UCSD-AML1 (cell line): ENCODE data around the gene FAM53A.
A peak's percentile ranks its signal among the peaks of the same experiment; 100 is the strongest.
"Not testable (repeated sequence)": the region's sequence is repeated elsewhere in the genome, so short reads cannot be mapped to it uniquely, and the experiment has no call there.

Experiments
- DNase-seq: peaks from one replicate; lab custom pipeline; 2025; ENCODE audit not compliant: unreplicated experiment; lab: John Stamatoyannopoulos, UW

The FAM53A gene

DNA sequence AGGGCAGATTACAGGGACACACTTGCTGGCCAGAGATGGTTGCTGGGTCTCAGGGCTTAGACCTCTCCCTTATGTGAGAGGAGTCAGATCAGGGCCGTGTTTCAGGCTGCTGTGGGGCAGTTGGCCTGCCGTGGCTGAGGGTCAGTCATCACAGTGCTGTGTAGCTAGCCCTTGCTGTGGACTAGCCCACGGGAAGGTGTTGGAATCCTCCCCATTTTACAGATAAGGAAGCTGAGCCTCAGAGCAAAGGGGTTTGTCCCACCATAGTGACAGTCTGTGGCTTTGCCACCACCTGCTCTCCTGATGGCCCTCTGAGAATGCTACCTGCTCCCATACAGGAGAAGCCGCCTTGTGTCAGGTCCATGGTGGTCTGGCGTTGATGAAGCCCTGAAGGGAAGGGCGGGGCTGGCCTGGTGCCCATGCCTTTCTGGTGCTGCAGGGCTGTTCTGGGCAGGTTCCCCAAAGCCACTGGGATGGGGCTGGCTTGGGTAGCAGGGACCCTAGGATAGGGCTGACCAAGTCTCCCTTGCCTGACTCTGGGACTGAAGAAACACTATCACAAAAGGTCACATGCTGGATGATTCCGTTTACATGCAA, 2.4 kb upstream of the FAM53A start:
- DNase-seq, result no peak

DNA sequence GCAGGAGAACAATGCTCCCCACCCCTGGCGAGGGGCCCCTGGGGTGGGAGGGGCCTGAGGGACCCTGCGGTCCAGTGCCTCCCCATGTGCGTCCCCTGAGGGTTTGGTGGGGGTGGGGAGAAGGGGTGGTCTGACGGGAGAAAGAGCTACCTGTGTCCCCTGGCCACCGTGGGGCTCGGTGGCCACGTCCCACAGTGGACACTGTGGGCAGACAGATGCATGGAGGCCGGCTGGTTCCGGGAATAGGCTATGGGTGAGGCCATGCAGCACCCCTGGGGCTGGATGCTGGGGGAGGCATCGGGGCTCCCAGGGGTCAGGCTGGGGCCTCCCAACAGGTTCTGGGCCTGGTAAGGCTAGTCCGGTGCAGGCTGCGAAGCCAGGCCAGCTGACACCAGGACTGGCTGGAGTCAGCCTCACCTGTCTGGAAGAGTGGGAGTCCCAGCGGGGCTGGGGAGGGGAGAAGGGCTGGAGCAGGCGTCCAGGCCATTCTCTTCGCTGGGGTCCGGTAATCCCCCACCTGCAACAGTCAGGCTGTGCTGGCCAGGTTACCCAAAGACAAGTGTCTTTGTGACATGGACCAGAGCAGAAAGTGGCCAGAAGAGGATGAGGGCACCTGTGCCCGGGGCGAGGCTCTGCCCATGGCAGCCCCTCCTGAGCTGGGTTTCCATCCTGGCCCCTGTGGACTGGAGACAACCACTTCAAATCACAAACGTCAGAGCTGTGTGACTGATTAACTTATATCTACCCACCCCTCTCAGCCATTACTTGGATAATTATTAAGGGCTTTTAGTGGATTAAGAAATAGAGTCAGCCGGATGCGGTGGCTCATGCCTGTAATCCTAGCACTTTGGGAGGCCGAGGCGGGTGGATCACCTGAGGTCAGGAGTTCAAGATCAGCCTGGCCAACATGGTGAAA, 1.4 kb upstream of the FAM53A start:
- DNase-seq, result no peak

DNA sequence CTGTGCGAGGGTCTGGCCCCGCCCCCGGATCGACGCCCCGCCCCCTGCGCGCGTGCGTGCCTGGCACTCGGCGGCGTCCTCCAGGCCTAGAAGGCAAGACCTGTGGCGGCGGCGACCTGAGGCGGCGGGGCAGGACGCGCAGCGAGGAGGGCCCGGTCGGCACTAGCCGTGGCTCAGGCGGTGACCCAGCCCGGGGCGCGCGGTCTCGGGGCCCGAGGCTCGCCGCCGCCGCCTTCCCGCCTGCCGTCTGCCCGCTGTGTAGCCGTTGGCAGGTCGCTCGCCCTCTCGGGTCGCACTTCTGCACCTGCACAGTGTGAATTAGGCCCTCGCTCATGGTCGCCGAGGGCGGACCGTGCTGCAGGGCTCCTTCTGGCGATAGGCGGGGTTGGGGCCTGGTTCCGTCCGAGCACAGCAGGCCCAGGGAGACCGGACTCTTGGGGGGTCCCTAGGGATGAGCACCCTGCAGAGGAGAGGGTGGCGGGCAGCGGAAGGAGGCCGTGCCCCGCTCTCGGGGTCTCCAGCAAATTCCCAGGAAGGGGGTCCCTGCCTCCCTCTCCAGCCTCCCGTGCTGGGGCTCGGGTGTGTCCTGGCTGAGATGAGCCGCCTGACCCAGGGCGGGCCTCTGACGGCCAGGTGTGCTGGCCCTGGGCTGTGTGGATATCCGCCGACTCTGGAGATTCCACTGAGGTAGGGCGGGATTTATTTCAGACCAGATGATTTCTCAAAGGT, 557 bp upstream of the FAM53A start:
- DNase-seq, result no peak

DNA sequence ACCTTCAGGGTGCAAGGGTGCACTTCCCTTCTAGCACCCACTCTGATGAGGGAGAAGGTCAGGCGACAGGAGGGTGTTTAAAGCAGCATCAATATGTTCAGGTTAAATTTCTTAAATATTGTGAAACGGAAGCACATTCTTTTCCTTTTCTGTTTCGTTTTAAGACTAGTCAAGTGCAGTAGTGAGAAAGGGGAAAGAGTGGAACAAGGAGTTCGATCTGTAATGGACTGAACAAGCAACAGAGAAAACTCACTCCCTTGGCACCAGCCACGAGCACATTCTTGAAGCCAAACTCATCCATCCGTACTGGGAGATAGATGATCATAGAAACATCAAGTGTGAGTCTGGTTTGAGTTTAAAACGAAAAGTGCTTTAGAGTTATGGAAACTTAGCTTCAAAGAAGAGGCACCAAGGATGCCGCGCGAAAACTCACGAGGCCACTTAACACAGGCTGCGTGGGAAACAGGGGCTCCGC, 815 bp downstream of the FAM53A start:
- DNase-seq, result no peak

DNA sequence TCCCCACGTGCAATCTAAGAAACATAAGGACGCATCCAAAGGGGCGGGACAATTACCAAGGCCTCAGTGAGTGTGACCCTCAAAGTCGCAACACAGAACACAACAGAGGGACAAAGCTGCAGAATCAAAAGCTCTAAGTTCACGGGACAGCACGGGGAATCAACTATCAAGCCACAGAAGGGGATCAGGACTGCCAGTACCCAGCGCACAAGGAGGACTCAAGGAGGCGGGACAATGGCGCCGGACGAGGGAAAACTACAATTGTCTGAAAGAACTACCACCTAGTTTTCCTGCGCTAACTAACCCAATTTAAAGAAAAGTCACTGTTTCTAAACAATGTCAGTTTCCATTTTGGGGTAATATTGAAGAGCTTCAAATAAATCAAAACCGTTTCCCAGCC, 1.3 kb downstream of the FAM53A start:
- no peak for DNase-seq

DNA sequence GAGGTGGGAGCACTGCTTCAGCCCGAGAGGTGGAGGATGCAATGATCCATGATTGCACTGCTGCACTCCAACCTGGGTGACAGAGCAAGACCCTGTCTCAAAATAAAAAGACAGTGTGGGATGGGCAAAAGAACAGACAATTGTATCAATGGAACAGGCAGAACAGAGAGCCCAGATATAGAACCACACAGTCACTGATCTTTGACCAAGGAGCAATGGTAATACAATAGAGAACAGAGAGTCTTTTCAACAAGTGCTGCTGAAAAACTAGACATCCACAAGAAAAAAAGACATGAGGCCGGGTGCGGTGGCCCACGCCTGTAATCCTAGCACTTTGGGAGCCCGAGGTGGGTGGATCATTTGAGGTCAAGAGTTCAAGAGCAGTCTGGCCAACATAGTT, 5.9 kb downstream of the FAM53A start:
- no peak for DNase-seq

DNA sequence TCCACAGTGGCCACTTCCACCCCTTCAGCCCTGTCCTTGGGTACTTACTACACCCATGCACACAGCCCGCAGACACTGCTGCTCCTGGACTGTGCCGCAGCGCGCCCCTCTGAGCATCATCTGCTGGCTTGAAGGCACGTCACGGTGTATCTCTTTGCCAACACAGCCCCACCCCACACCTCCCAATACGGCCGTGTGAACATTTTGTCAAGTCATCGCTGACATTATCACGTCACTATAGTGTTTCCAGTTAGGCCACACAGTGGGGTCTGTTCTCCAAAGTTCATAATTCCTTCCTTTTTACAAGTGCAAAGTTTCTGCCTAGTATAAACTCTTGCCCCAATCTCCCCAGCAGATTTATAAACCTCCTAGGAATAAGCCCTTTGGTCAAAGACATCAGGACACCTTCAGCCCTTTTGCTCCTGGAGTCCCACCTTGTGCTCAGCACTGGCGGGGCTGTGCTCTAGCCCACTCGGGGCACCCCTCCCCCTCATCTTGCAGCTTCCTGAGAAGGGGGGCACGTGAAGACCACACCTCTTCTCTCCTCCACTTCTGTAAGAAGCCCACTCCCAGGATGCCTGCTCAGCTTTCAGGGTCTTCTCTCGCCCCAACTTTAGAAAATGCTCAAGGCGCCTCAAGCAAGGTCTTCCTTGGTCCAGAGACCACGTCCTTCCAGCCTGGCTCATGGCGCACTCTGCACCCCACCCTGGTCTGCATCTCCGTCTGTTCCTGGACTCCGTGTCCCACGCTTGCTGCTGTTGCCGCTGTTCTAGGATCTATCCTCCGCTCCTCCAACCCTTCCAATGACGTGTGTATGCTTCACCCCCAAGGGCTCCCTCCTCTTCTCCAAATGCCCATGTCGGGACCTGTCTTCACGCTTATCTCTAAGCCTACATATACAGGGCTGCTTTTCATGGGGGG, 7.2 kb downstream of the FAM53A start:
- peak; percentile 21 for DNase-seq

DNA sequence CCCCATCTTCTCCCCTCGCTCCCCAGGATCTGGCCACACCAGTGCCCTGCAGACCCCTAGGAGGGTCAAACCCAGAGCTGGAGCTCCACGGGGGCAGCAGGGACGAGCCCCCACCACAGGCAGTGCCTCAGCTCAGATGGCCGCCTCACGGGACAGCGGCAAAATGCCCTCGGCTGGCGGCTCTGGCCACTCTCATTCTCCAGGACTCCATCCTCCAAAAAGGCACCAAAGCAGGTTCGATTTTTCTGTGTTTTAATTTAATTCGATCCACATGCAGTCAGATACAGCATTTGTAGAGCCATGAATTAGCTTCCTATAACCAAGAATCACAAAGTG, 8.3 kb downstream of the FAM53A start:
- DNase-seq, result no peak

DNA sequence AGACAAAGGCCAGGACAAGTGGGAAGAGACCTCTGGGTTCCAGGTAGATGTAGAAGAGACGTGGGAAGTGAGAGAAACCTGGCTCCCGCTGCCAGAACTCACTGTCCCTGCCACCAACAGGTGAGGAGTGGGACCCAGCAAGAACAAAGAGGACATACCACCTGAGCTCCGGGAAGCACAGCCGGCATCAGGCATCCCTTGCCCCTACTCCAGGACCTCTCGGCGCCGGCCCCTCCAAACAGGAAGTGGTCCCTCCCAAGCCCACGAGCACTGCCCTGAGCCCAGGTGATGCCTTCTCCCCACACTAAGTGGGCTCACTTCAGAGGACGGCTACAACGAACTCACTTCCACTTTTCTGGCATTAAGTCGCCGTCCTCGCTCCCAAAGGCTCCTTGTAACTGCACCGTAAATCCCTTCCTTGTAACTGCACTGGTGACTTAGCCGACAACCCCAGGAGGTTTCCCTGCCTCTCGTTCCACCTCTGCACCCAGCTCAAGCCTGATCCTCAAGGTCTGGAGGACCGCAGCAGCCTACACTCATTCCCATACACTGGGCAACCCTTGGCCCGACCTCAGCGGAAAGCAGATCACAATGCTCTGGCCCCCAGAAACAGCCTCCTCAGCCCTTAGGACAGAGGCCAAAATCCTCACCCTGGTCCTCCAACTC, 8.8 kb downstream of the FAM53A start:
- no peak for DNase-seq

DNA sequence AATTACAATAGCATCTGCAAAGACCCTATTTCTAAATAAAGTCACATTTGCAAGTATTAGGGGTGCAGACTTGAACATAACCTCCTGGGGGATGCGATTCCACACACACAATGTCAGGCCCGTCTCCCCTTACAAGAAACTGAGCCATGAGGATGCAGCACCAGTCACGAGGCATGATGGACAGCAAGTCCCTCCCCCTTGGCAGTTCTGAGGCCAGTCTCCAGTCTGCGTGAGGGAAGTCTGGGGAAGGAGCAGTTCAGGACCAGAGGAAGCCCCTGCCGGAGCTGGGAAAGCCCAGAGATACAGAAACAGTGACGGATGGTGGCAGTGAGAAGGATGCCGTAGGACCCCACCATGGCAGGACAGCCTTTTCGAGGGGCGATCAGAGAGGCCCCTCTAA, 9.4 kb downstream of the FAM53A start:
- no peak for DNase-seq

DNA sequence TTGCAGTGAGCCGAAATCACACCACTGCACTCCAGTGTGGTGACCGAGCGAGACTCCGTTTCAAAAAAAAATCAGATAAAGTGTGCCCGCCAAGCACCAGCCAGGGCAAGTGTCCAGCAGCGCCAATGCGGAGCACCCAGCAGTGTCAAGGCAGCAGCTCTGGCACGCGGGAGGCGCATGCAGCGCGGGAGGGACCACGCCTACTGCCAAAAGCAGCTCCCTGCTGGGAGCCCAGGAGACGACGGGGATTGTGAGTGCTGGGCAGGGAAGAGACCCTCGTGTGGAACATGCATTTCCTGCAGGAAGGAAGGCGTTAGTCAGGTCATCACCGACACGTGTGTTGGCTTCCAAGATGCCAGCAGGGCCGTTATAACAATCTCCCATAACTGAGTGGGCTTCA, 10.4 kb downstream of the FAM53A start:
- DNase-seq, result no peak

DNA sequence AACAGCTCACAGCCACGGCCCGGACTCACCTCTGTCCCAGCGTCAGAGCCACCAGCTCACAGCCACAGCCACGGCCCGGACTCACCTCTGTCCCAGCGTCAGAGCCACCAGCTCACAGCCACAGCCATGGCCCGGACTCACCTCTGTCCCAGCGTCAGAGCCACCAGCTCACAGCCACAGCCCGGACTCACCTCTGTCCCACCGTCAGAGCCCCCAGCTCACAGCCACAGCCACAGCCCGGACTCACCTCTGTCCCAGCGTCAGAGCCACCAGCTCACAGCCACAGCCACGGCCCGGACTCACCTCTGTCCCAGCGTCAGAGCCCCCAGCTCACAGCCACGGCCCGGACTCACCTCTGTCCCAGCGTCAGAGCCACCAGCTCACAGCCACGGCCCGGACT, 13.1 kb downstream of the FAM53A start:
- DNase-seq, result not testable (repeated sequence)

DNA sequence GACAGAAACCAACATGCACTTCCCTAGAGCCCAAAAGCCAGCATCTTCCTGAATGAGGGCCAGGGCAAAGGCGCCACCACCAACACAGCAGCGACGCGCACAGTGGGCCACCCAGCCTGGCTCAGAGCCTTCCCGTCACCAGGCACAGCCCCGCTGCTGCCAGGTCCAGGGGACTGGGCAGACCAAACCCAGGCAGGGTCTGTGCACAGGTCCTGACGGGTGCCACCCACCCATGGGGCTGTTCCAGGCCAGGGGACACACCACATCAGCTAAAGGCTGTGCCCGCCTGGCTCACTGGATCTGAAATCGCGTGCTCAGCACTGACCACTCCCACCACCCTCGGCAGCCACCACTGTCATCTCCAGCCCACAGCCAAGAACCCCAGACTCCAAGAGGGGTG, 13.8 kb downstream of the FAM53A start:
- DNase-seq, result no peak

DNA sequence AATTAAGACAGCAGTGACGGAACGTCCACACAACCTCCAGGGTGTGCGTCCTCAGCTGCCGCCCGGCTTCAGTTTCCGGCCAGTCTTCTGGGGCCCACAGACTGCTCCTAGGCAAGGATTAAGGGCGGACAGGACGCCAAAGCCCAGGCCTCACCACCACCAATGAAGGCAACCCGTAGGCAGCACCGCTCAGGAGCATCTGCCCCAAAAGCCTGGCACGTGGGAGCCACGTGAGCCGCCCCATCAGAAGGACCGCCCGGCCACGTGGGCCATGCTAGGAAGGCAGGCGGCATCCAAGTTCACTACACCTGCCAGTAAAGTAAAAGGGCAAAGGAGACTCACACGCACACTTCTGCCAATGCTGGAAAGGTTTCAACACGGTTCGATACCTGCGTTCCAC, 14.3 kb downstream of the FAM53A start:
- DNase-seq, result no peak

DNA sequence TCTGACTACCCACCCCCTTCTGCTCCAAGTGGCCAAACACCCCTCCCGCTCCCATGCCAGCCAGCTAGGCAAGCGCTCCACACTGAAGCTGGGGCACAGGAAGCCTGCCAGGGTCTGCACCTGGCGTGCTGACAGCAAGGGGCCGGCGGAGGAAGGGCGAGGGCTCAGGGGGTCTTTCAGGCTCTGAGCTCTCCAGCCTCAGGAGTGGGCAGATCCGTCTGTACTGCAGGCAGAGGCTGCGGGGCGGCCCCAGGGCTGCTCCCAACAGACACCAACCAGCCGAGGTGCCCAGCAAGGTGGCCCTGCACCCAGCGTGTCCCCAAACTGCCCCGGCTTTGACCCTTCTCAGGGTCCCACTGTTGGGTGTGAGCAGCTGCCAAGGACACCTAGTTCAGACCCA, 14.8 kb downstream of the FAM53A start:
- DNase-seq, result no peak

DNA sequence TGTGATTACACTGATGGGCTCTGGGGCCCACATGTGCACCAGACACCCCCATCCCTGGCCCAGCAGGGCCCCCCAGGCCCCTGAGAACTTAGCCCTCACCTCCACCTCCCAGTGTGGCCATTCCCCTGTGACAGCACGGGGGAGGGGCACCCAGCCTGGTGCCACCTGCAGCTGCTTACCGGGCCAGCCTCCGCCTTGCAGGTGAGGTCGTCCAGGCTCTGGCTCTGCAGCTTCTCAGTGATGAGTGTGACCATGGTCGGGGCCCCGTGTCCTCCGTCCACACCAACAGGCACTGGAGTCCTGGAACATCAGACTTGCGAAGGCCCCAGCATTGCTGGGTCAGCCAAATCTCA, 15.6 kb downstream of the FAM53A start:
- DNase-seq, result no peak

DNA sequence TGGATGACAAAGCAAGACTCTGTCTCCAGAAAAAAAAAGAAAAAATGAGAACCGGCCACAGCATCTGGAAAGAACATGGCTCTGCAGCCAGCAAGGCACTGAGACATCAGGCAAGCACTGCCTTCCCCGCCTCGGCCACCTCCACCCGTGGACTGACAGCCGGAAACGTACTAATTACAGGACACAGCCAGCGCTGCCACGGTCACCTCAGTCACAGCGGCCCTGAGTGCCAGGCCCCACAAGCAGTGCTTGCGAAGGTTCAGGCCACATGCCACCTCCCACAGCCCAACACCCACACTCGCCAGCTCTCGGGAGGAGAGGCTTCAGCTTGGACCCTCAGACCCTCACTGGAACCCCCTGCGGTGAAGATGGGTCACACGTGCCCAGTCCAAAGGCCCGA, 16.8 kb downstream of the FAM53A start:
- DNase-seq, result no peak

DNA sequence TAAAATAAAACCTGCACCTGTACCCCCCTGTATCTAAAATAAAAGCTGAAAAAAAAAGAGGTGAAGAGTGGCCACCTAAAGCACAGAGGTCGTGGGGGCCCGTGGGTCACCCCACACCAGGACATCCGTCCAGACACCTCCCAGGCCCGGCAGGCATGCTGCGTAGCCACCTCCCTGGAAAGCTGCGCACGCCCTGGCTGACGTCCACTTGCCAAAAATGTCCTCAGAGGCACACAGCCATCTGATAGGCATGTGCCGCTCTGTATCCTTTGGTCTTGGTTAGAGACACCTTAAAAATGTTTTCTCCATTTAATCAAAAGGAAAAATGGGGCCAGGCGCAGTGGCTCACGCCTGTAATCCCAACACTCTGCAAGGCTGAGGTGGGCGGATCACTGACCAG, 17.7 kb downstream of the FAM53A start:
- no peak for DNase-seq

DNA sequence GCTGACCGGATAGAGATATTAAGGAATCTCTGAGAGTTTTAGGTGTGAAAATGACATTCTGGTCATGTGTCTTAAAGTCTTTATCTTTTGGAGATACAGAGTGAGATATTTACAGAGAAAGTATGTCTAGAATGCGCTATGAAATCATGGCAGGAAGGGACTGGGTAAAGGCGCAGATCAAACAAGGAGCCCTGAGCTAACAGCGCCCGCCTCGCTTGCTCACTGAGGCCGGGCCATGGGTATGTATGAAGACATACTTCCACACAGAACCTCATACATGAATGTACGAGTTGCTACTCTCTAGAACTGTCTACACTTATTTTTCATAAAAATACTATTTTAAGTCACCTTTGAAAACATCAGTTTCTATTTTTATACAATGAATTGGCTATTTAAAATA, 20.0 kb downstream of the FAM53A start:
- DNase-seq, result no peak

DNA sequence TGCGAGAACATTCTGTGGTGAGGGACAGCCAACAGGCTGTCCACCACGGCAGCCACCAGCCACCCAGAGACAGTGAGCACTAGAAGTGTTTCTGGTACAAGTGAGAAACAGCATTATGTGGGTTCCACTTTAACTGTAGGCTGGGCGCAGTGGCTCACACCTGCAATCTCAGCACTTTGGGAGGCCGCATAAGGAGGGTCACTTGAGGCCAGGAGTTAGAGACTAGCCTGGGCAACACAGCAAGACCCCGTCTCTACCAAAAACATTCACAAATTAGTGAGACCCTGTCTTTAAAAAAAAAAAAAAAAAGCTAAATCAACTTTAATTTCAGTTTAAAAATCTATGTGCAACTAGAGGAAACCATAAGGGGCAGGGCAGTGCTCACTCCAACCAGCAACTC, 20.6 kb downstream of the FAM53A start:
- no peak for DNase-seq

DNA sequence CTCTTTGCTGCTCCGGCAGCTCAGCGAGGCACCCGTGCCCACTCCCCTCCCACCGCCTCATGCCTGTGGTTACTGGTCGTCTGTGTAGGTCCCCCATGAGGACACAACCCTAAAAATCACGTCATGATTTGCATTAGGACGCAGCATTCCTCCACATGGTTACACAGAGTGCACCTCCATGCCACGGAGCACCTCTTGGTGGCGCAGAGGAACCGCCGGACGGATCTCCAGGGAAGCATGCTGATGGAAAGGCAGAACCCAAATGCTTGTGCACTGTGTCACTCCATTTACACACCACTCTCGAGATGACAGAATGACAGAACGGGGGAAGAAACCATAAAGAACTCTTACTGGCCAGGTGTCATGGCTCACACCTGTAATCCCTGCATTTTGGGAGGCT, 22.4 kb downstream of the FAM53A start:
- no peak for DNase-seq
